Natural killer cell (primary cell): Measurements from ENCODE around the gene ASPA. TPM values are rescaled to one million over a fixed set of nuclear protein-coding genes. Genes with fewer than 3 reads are reported as not detected.

Experiments used
- ATAC-seq, 3 donors: fragments of 150-1000 bp in 2 of 3; fragments of 200-7000 bp in 1 of 3; cut with Tn5 transposase; 1 replicate in 1 of 3; 2 replicates in 2 of 3; pipeline ENCODE4 v1.10.0; 2021; ENCODE audit warnings: mild to moderate bottlenecking in 2 of 3, moderate library complexity in 2 of 3
- DNase-seq, 2 donors: peaks; one replicate each; pipeline versions ENCODE4 v3.0.0 to v3.0.0-alpha.2; 2013 to 2021; ENCODE audit warnings: mixed read lengths in 1 of 2
- H3K27ac ChIP-seq: one replicate; pipeline ENCODE4 v1.5.1; 2013; ENCODE audit warnings: mild to moderate bottlenecking, low read length
- H3K27me3 ChIP-seq: one replicate; pipeline ENCODE4 v1.6.1; 2013; ENCODE audit warnings: low read length; ENCODE audit not compliant: control insufficient read depth, insufficient read depth
- H3K36me3 ChIP-seq: one replicate; pipeline ENCODE4 v1.6.1; 2013; ENCODE audit warnings: low read length; ENCODE audit not compliant: control insufficient read depth, insufficient read depth
- H3K4me1 ChIP-seq: one replicate; pipeline ENCODE4 v1.6.1; 2013; ENCODE audit warnings: low read length; ENCODE audit not compliant: control insufficient read depth, insufficient read depth
- H3K4me3 ChIP-seq: one replicate; pipeline ENCODE4 v1.5.1; 2013; ENCODE audit warnings: low read length
- H3K9me3 ChIP-seq: one replicate; pipeline ENCODE4 v1.6.1; 2013; ENCODE audit warnings: low read length; ENCODE audit not compliant: control insufficient read depth, insufficient read depth
- H3K27ac Mint-ChIP-seq, 2 donors: one replicate each; pipeline ENCODE4 v1.8.0; 2022; ENCODE audit warnings: mild to moderate bottlenecking in 2 of 2, mixed read lengths in 2 of 2, moderate library complexity in 1 of 2
- H3K27me3 Mint-ChIP-seq, 2 donors: one replicate each; pipeline ENCODE4 v1.8.0; 2022; ENCODE audit warnings: low read depth in 2 of 2, mixed read lengths in 2 of 2
- H3K36me3 Mint-ChIP-seq: one replicate; pipeline ENCODE4 v1.8.0; 2022; ENCODE audit warnings: mixed read lengths
- H3K4me1 Mint-ChIP-seq, 2 donors: one replicate each; pipeline ENCODE4 v1.8.0; 2022; ENCODE audit warnings: mixed read lengths in 2 of 2
- H3K4me3 Mint-ChIP-seq: one replicate; pipeline ENCODE4 v1.8.0; 2022; ENCODE audit warnings: mild to moderate bottlenecking, moderate library complexity, mixed read lengths
- H3K9me3 Mint-ChIP-seq, 2 donors: one replicate each; pipeline ENCODE4 v1.8.0; 2022; ENCODE audit warnings: mixed read lengths in 2 of 2
- CTCF ChIP-seq: fragments of 200-600 bp; IDR thresholded peaks from one replicate; pipeline ENCODE4 v1.8.0; 2022; ENCODE audit warnings: antibody characterized with exemption
- WGBS: methylation state at CpG from one replicate; pipeline ENCODE4 v1.1.7; 2013; ENCODE audit warnings: missing lambda C conversion rate; ENCODE audit not compliant: insufficient coverage; 5-methylcytosine and 5-hydroxymethylcytosine counted together
- intact Hi-C: fragments of 100-400 bp; cut with micrococcal nuclease; formaldehyde crosslinking; loops from one replicate; pipeline ENCODE4 v1.14.2; 2022
- total RNA-seq, 4 donors: library from RNA; stranded (reverse); fragments of 120-200 nt in 1 of 4; gene quantifications; one replicate each; pipeline versions ENCODE4 v1.2.3 to v1.2.4, GENCODE V29; 2013 to 2022

The ASPA gene
- total RNA-seq, 3 donors from 2014 or later (not counting 1 experiment from before 2014, with no cell fraction given), result not detected

DNA sequence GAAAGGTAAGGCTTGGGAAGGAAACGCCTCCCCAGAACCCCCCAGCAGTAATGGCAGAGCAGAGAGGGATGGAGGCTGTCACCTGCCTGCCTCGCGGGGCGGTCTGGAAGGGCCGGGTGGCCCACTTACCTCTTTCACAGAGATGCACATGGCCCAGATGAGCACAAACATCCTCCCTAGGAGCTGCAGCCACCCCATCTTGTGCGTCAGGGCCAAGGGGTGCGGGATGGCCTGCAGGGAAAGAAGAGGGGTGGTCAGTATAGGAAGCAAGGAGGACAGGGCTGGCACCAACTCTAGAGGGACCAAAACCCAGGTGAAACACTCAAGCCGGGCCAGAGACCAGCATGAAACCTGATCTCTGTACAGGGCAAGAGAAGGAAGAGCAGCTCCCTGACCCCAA is 52.1 kb downstream of the ASPA start:
- Mint-ChIP-seq H3K4me1 (no peaks in the 10 kb centered on the region), H3K4me3 (no peak overlapping the region), H3K27me3 (no peaks in the 10 kb centered on the region), H3K9me3 (no peaks in the 10 kb centered on the region), H3K27ac (no peak overlapping the region), H3K36me3 (no peaks in the 10 kb centered on the region)
- DNase-seq, result no peak
- Histone ChIP-seq H3K27me3 (no peaks in the 10 kb centered on the region), H3K9me3 (no peaks in the 10 kb centered on the region), H3K27ac (no peak overlapping the region), H3K36me3 (no peaks in the 10 kb centered on the region), H3K4me1 (no peaks in the 10 kb centered on the region), H3K4me3 (no peak overlapping the region)
- no peak for TF ChIP-seq CTCF
- 92% methylated on average over 8 of the region's 8 CpGs for WGBS
- no peak for ATAC-seq
- intact Hi-C loops, result no loop called here

DNA sequence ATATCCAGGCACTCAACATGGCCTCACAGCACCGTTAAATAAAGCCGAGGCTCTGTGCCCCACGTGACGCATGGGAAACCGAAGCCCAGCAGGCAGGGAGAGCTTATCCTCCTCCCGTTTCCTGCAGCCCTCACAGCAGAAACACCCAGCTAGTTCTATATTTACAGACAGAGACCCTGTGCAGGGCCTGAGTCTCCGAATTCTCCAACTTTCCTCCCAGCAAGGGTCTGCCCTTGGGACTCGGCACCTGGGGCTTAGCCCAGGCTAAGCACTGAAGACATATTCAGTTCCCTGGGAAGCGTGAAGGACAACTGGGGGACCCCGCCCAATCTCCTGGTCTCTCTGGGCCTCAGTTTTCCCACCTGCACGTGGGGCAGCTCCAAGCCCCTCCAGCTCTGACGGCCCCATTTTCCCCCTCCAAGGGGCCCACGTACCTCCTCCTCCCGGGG is 52.6 kb downstream of the ASPA start:
- H3K9me3 Mint-ChIP-seq, result no peaks in the 10 kb centered on the region
- DNase-seq, result no peak
- ATAC-seq, result no peak
- TF ChIP-seq CTCF, result no peak
- no peaks in the 10 kb centered on the region for H3K36me3 ChIP-seq
- no peak overlapping the region for H3K4me3 Mint-ChIP-seq
- H3K9me3 ChIP-seq, result no peaks in the 10 kb centered on the region
- no peaks in the 10 kb centered on the region for H3K36me3 Mint-ChIP-seq
- H3K27ac ChIP-seq, result no peak overlapping the region
- 84% methylated on average over 12 of the region's 14 CpGs for WGBS
- no peak overlapping the region for H3K4me3 ChIP-seq
- H3K27me3 ChIP-seq, result no peaks in the 10 kb centered on the region
- no peaks in the 10 kb centered on the region for H3K4me1 Mint-ChIP-seq
- intact Hi-C loops, result no loop called here
- H3K27me3 Mint-ChIP-seq, result no peaks in the 10 kb centered on the region
- no peak overlapping the region for H3K27ac Mint-ChIP-seq
- no peaks in the 10 kb centered on the region for H3K4me1 ChIP-seq

DNA sequence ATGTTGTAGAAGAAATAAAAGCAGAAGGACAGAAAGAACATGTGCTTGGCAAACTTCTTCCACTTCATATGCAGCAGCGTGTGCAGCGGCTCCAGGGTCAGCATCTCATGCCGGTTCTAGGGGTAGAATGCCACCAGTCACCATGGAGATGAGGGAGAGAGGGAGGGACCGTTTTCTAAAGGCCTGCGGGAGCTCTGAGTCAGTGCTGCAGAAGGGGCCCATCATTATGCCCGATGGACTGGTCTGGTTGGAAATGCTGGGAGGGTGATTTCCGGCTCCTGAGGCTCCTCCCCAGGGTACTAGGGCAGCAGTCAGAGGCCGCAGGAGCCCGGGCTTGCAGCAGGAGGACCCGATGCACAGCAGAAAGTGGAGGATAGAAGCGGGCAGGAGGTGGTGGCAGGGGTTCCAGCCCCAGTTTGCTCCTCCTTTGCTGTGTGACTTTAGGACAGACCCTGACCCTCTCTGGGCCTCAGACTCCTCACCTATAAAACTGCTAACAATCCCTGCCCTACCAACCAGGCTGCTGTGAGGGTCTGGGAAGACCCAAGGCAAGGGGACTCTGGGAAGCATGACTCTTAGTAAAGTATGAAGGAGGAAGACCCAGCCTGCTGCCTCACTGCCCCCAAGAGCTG is 53.2 kb downstream of the ASPA start:
- intact Hi-C loops, result no loop called here
- Mint-ChIP-seq H3K27me3 (no peaks in the 10 kb centered on the region), H3K9me3 (no peaks in the 10 kb centered on the region), H3K4me3 (no peak overlapping the region), H3K27ac (no peak overlapping the region), H3K4me1 (no peaks in the 10 kb centered on the region), H3K36me3 (no peaks in the 10 kb centered on the region)
- no peak for TF ChIP-seq CTCF
- DNase-seq, result no peak
- no peaks in the 10 kb centered on the region for H3K36me3 ChIP-seq
- WGBS, result 65% methylated on average over 11 of the region's 11 CpGs
- H3K27ac ChIP-seq, result no peak overlapping the region
- H3K4me3 ChIP-seq, result no peak overlapping the region
- no peak for ATAC-seq
- H3K4me1 ChIP-seq, result no peaks in the 10 kb centered on the region
- no peaks in the 10 kb centered on the region for H3K27me3 ChIP-seq
- peaks cover under 1% of the 10 kb centered on the region for H3K9me3 ChIP-seq
